ENCODE measurements around the gene TRIM66. TPM values are rescaled to one million over a fixed set of nuclear protein-coding genes. Genes with fewer than 3 reads are reported as not detected.

Gene TRIM66
- total and polyA plus RNA-seq, 2 donors (not counting 3 experiments of a cell fraction or from before 2014, with no cell fraction given) = 5.5 to 11.7 TPM

DNA sequence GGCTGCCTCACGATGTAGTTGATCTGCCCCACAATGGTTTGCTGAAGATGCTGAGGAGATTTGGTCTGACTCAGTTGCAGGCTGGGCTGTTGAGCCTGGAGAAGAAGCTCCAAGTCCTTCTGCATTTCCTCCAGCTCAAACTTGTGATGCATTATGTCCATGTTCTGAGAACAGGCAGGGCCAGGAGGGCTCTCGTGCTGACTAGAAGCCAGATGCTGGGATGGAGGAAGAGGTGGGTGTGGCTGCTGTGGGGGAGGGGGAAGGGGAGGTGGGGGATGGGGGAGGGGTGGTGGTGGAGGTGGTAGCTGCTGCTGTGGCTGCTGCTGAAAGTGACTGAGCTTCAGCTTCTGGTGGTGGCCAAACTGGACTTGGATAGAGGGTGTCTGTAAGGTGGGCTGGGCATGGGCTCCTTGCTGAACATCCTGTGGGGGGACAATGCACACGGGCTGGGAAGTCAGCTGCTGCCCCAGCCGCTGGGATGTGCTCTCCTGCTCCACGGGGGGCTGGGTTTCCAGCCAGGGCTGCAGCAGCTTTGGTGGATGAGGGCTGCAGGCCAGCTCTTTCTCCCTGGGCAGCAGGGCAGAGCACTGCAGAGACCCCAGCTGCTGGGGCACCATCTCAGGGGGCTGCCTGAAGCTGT lies 42.1 kb downstream of the TRIM66 start:
- ChIA-PET POLR2A (no interaction called here), CTCF (interaction anchor here (1.3 to 1.5 kb wide), 3 partner anchors 8 to 319 kb away, joined by 3 to 4 read pairs (median 3); no protein-coding TSS in a partner anchor)
- peaks cover 0 to 13% of the 10 kb centered on the region in 2 experiments for H3K36me3 ChIP-seq (ENCODE audit: control insufficient read depth in 2 of 2, extremely low read depth in 1 of 2, insufficient read depth in 2 of 2, low read length in 2 of 2)
- TF ChIP-seq EZH2 (IDR thresholded peaks at IDR 0.05; ENCODE audit: borderline replicate concordance, low read depth, low read length, severe bottlenecking) = no peak
- TF ChIP-seq, protein P1, sequence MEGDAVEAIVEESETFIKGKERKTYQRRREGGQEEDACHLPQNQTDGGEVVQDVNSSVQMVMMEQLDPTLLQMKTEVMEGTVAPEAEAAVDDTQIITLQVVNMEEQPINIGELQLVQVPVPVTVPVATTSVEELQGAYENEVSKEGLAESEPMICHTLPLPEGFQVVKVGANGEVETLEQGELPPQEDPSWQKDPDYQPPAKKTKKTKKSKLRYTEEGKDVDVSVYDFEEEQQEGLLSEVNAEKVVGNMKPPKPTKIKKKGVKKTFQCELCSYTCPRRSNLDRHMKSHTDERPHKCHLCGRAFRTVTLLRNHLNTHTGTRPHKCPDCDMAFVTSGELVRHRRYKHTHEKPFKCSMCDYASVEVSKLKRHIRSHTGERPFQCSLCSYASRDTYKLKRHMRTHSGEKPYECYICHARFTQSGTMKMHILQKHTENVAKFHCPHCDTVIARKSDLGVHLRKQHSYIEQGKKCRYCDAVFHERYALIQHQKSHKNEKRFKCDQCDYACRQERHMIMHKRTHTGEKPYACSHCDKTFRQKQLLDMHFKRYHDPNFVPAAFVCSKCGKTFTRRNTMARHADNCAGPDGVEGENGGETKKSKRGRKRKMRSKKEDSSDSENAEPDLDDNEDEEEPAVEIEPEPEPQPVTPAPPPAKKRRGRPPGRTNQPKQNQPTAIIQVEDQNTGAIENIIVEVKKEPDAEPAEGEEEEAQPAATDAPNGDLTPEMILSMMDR (IDR thresholded peaks at IDR 0.05; ENCODE audit: extremely low read depth in 1 of 2, insufficient read depth in 1 of 2, low read depth in 1 of 2, low read length in 2 of 2) = no peak
- TF ChIP-seq GATA2 (IDR thresholded peaks at IDR 0.05; ENCODE audit: insufficient read depth, insufficient read length, low read depth, low read length) = no peak
- TF ChIP-seq POLR2AphosphoS5 (IDR thresholded peaks at IDR 0.05; ENCODE audit: insufficient read depth, low read depth, low read length) = no peak
- TF ChIP-seq POLR2A (IDR thresholded peaks at IDR 0.05; ENCODE audit: low read depth, low read length) = no peak
- TF ChIP-seq FOS (IDR thresholded peaks at IDR 0.05; ENCODE audit: borderline replicate concordance, insufficient read depth, low read length) = no peak
- TF ChIP-seq MYC (IDR thresholded peaks at IDR 0.05; ENCODE audit: low read depth, low read length) = no peak
- no peak for TF ChIP-seq JUN (IDR thresholded peaks at IDR 0.05; ENCODE audit: borderline replicate concordance, insufficient read depth, insufficient read length, low read depth)
- TF ChIP-seq, protein P2, sequence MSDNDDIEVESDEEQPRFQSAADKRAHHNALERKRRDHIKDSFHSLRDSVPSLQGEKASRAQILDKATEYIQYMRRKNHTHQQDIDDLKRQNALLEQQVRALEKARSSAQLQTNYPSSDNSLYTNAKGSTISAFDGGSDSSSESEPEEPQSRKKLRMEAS (IDR thresholded peaks at IDR 0.05; ENCODE audit: insufficient read depth, insufficient read length) = no peak
- no peaks in the 10 kb centered on the region for H3K9me3 ChIP-seq (replicated peaks; ENCODE audit: control insufficient read depth, insufficient read depth, low read length)
- dilution Hi-C loops (cut with MboI; ENCODE audit: extremely low pct_ligation_motif_present, low sequenced_read_pairs) (no loop called here), intact Hi-C loops (cut with micrococcal nuclease) (no loop called here)
- H4K20me1 ChIP-seq (replicated peaks; ENCODE audit: control insufficient read depth, extremely low read depth, insufficient read depth, low read length) = no peaks in the 10 kb centered on the region
- no peaks in the 10 kb centered on the region for H3K9me1 ChIP-seq (replicated peaks; ENCODE audit: control insufficient read depth, extremely low read depth, insufficient read depth, low read length)
- DNase-seq (ENCODE audit: low read depth, low spot score) (no peak), FAIRE-seq (no peak)
- no peaks in the 10 kb centered on the region for H3K79me2 ChIP-seq (ENCODE audit: control insufficient read depth, insufficient read depth, low read length)
- H3K4me3 ChIP-seq (replicated peaks in 1 of 3; ENCODE audit: insufficient read depth in 1 of 3, low read depth in 1 of 3, low read length in 3 of 3) = no peak overlapping the region
- H3K27me3 ChIP-seq (ENCODE audit: control insufficient read depth in 2 of 2, insufficient read depth in 2 of 2, low read length in 2 of 2) = no peaks in the 10 kb centered on the region
- no peak overlapping the region for H3K27ac ChIP-seq (ENCODE audit: insufficient read depth, low read depth, low read length)
- no peaks in the 10 kb centered on the region for H3K4me1 ChIP-seq (ENCODE audit: control insufficient read depth, extremely low read depth, insufficient read depth, low read length)
- no TSS peak for BruUV-seq (replicated peaks)
- no peak overlapping the region for H2AFZ ChIP-seq (ENCODE audit: low read depth, low read length)
- no peak overlapping the region for H3K4me2 ChIP-seq (ENCODE audit: insufficient read depth, low read length)
- H3K9ac ChIP-seq (replicated peaks; ENCODE audit: extremely low read depth, insufficient read depth, low read length) = no peak overlapping the region

Measured in endothelial cell of umbilical vein (primary cell).